ENCODE data around the gene C12orf57.

GRCh38 chr12:6939191-6939540 is 4.7 kb upstream of the C12orf57 start:
- TF ChIP-seq CTCF (optimal IDR thresholded peaks at IDR 0.05 in 1 of 3, IDR thresholded peaks at IDR 0.05 in 1 of 3, conservative IDR thresholded peaks at IDR 0.05 in 1 of 3; ENCODE audit: extremely low read depth in 1 of 3, insufficient read depth in 2 of 3, low read length in 3 of 3), result no peak
- no peak for TF ChIP-seq EZH2 (IDR thresholded peaks at IDR 0.05; ENCODE audit: low read length)
